ENCODE measurements around the gene KCNJ13.
"Not testable (repeated sequence)": the region's sequence is repeated elsewhere in the genome, so short reads cannot be mapped to it uniquely, and the experiment has no call there.

KCNJ13 gene

GRCh38 chr2:232761301-232761907 is 15.0 kb downstream of the KCNJ13 start:
- no peak for DNase-seq

GRCh38 chr2:232757905-232758304 is 18.5 kb downstream of the KCNJ13 start:
- DNase-seq = no peak

- no peak for DNase-seq
Observed at GRCh38 chr2:232750135-232750671, 26.2 kb downstream of the KCNJ13 start.

GRCh38 chr2:232749331-232749730 is 27.0 kb downstream of the KCNJ13 start:
- DNase-seq = no peak

- no peak for DNase-seq
Observed at GRCh38 chr2:232748038-232748437, 28.3 kb downstream of the KCNJ13 start.

GRCh38 chr2:232744963-232745362 is 31.4 kb downstream of the KCNJ13 start:
- no peak for DNase-seq

- no peak for DNase-seq
Observed at GRCh38 chr2:232741972-232742371, 34.4 kb downstream of the KCNJ13 start.

DNA sequence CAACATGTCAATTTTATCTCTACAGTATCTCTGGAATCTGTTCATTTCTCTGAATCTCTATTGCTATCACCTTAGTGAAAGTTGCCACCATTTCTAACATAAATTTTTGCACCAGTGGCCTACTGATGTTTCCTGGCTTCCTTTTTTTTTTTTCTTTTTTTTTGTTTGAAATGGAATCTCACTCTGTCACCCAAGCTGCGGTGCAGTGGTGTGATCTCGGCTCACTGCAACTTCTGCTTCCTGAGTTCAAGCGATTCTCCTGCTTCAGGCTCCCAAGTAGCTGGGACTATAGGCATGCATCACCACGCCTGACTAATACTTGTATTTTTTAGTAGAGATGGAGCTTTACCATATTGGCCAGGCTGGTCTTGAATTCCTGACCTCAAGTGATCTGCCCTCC is 35.1 kb downstream of the KCNJ13 start:
- no peak for DNase-seq

DNA sequence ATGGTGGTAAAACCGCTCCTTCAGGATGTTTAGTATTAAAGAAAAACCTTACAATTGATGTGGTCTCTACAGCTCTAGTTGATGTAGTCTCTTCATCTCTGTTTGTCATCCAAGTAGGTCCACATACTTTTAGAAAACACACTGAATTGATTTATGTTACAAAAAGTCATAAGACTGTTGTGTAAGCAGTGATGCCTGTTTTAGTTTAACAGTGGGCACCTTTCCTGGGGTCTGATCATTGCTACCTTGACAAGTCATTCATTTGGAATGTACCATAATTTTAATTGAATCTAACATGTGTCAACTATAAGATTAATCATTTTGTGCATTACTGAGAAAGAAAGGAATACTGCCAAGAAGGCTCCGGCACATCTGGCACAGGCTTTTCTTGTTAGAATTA is 44.9 kb downstream of the KCNJ13 start:
- DNase-seq = no peak

DNA sequence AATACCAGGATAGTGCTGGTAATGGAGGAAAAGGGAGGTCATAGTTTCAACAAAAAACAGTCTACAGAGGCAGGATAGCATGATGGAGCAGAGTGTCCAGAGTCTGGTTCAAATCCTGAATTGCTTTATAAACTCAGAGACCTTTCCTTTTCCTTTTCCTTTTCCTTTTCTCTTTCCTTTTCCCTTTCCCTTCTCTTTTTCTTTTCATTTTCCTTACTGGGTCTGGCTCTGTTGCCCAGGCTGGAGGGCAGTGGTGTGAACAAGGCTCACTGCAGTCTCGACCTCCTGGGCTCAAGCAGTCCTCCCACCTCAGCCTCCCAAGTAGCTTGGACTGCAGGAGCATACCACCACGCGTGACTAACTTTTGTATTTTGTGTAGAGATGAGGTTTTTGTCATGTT is 47.6 kb downstream of the KCNJ13 start:
- no peak for DNase-seq

GRCh38 chr2:232723027-232723426 is 53.3 kb downstream of the KCNJ13 start:
- DNase-seq = no peak

GRCh38 chr2:232721882-232722281 is 54.5 kb downstream of the KCNJ13 start:
- DNase-seq = no peak

- no peak for DNase-seq
Observed at GRCh38 chr2:232721261-232721660, 55.1 kb downstream of the KCNJ13 start.

GRCh38 chr2:232720056-232720455 is 56.3 kb downstream of the KCNJ13 start:
- not testable (repeated sequence) for DNase-seq
